ENCODE data around the gene GSN. TPM values are rescaled to one million over a fixed set of nuclear protein-coding genes. Genes with fewer than 3 reads are reported as not detected.
A peak's percentile ranks its signal among the peaks of the same experiment; 100 is the strongest.

GSN gene
- total RNA-seq, 1 donor, result 254 TPM

DNA sequence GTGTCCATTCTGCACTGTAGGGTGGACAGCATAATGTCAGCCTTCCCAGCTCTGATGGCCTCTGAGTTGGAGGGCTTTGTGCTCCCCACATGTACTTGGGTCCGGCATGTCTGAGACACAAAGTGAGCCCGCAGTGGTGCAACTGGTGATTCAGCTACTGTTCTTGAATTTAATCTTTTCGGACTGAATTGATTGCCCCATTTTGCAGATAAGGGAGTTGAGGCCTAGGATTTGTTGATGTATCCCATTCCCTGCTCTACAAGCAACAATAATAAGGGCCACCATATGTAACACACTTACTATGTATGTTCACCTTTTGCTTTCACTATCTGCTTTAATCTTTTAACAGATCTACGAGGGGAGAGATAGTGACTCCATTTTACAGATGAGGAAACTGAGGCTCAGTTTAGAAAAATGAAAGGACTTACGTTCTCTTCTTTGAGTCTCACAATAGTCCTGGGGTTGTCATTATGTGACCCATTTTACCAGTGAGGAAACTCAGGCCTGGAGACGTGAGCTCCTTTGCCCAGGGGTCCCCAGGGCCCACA, 4.5 kb downstream of the GSN start:
- TF ChIP-seq, protein P1, sequence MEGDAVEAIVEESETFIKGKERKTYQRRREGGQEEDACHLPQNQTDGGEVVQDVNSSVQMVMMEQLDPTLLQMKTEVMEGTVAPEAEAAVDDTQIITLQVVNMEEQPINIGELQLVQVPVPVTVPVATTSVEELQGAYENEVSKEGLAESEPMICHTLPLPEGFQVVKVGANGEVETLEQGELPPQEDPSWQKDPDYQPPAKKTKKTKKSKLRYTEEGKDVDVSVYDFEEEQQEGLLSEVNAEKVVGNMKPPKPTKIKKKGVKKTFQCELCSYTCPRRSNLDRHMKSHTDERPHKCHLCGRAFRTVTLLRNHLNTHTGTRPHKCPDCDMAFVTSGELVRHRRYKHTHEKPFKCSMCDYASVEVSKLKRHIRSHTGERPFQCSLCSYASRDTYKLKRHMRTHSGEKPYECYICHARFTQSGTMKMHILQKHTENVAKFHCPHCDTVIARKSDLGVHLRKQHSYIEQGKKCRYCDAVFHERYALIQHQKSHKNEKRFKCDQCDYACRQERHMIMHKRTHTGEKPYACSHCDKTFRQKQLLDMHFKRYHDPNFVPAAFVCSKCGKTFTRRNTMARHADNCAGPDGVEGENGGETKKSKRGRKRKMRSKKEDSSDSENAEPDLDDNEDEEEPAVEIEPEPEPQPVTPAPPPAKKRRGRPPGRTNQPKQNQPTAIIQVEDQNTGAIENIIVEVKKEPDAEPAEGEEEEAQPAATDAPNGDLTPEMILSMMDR (IDR thresholded peaks at IDR 0.05; ENCODE audit: insufficient read depth, low read depth, low read length), result no peak
- no peak for DNase-seq (ENCODE audit: low read depth)
- H3K4me3 ChIP-seq (ENCODE audit: low read depth, low read length), result no peak overlapping the region

DNA sequence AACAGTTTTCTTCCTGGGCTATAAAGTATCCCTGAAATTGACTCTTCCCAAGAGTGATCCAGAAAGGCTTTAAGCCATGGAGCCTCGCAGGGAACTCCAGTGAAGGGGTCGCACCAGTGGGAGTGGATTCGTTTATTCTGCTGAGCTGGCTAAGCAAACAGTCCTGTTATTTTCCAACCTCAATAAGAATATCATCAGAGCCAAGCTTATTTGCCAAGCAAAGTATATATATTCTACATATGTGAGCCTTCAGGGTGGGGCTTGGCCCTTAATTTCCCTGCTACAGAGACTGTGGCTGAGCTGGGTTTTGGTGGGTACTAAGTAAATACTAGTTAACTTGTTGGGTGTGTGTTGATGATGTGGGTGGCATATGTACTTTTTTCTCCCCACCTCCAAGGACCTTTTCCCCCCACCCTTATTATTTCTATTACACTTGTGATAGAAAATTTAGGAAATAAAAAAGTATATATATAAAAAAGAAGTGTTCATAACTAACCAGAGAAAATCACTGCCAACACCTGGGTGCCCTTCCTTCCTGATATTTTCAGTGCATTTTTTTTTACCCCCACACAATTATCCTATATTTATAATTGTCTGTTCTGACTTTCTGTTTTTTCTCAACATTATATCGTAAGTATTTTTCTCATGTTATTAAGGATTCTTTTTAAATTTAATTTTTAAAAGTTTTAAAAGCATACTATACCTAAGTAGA, 5.3 kb downstream of the GSN start:
- TF ChIP-seq, protein P1 (IDR thresholded peaks at IDR 0.05; ENCODE audit: insufficient read depth, low read depth, low read length), result no peak
- no peak for DNase-seq (ENCODE audit: low read depth)
- no peak overlapping the region for H3K4me3 ChIP-seq (ENCODE audit: low read depth, low read length)

DNA sequence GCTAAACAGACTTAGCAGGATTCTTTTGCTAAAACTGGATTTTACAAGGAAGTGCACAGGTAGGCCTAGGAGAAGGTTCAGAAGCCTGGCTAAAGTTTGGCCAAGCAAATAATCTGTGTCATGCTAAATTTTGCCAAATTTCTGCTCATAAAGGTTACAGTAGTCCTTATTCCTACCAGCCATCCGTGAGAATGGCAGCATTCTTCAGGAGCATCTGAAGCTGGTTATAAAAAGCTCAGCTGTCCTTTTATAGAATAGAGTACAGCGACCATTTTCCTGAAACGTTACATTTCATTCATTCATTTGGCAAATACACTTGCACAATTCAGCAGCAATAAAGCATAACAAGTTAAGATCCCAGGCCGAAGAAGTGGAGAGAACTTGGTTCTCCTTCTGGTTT, 6.9 kb downstream of the GSN start:
- TF ChIP-seq, protein P1 (IDR thresholded peaks at IDR 0.05; ENCODE audit: insufficient read depth, low read depth, low read length), result no peak

DNA sequence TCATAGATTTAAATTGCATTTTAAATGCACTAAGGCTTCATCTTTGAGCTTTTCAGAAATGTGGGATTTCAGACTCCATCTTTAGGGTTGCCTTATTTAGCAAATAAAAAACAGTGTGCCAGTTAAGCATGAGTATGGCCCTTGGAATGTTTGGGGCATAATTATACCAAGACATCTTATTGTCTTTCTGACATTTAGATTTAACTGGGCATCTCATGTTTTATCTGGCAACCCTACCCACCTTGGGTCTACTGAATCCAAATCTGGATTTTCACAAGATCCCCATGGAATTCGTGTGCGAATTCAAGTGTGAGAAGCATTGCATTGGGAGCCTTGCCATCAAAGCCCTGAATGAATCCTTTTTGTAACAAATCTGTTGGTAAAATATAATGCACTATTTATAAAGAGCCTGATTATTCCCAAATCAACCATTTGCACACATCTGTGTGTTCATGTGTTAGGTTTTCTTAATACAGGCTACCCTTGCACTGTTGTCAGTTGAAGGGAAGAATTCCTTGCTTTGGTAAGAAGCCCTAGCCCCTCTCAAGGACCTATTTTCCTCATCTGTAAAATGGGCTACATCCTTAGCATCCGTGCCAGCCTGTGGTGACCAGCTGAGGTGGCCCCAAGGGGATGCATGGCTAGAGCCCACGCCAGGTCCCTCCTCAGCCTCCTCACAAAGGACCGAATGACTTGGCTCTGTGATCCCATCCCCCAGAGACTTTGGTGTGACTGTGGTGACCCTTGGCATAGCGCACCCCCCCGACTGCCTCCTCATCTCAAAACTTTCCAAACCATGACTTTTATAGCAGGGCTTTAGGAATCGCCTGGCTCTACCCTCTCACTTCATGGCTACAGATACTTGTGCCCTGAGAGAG, 8.1 kb downstream of the GSN start:
- TF ChIP-seq, protein P1 (IDR thresholded peaks at IDR 0.05; ENCODE audit: insufficient read depth, low read depth, low read length), result no peak
- H3K4me3 ChIP-seq (ENCODE audit: low read depth, low read length), result no peak overlapping the region
- DNase-seq (ENCODE audit: low read depth), result no peak

More for the DNA sequence above, 6.9 kb downstream of the GSN start:
- DNase-seq (ENCODE audit: low read depth), result no peak
- H3K4me3 ChIP-seq (ENCODE audit: low read depth, low read length), result no peak overlapping the region

DNA sequence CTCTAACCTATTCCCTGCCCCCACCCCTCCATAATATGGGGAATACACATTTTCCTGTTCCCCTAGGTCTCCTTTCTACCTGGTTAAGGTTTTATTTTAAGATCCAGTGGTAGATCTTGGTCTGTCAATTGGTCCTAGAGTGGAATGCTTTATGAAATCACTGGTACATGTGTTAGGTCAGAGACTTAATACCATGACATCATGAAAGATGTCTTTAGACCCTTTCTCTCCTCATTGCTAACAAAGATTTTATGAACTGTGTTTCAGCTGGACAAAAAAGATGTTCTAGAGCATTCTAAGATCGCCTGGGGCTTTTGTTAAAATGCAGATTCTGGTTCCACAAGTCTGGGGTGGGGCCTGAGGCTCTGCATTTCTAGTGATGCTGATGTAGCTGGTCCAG, 9.1 kb downstream of the GSN start:
- no peak overlapping the region for H3K4me3 ChIP-seq (ENCODE audit: low read depth, low read length)
- no peak for DNase-seq (ENCODE audit: low read depth)
- TF ChIP-seq, protein P1 (IDR thresholded peaks at IDR 0.05; ENCODE audit: insufficient read depth, low read depth, low read length), result no peak

DNA sequence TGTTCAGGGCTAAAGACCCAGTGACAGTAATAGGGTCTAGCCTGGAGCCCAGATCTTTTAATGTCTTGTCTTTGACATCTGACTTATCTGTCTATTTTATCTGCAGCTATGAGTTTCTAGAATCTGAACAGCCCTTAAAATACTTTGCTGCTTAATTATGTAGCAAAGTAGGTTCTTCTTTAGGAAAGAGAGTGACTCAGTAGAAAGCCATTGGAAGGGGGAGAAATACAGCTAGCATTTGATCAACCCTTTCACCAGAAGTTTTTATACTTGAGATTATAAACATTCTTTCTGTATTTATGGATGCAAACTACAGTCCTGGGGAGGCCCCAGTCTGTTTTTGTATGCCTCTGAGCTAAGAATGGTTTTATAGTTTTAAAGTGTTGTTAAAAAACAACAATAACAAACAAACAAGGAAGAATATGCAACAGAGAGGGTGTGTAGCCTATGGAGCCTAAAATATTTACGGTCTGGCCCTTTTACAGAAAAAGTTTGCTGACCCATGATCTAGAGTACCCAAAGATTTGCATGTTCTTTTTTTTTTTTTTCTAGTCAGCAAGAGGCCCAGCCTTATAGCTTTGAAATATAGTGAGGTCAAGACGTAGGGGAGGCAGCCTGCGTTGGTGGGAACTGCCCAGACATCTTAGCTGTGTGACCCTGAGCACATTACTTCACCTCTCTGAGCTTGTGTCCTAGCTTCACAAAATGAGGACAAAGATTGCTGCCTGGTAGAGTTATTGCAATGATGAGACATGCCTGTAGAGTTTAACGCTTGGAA, 9.7 kb downstream of the GSN start:
- TF ChIP-seq, protein P1 (IDR thresholded peaks at IDR 0.05; ENCODE audit: insufficient read depth, low read depth, low read length), result no peak
- no peak overlapping the region for H3K4me3 ChIP-seq (ENCODE audit: low read depth, low read length)
- peak; percentile 78 for DNase-seq (ENCODE audit: low read depth)

Measured in fibroblast of villous mesenchyme (primary cell).